ENCODE data around the gene ADAM15. TPM values are rescaled to one million over a fixed set of nuclear protein-coding genes. Genes with fewer than 3 reads are reported as not detected.

ADAM15 gene
- 186 and 209 TPM in 2 replicates for total RNA-seq

- no peaks in the 10 kb centered on the region for H3K27me3 ChIP-seq (ENCODE audit: control insufficient read depth, insufficient read depth, low read length)
- peak within 1 kb of the TSS; percentile 72 for H3K4me3 ChIP-seq (ENCODE audit: low read depth, low read length)
- TF ChIP-seq, protein P1, sequence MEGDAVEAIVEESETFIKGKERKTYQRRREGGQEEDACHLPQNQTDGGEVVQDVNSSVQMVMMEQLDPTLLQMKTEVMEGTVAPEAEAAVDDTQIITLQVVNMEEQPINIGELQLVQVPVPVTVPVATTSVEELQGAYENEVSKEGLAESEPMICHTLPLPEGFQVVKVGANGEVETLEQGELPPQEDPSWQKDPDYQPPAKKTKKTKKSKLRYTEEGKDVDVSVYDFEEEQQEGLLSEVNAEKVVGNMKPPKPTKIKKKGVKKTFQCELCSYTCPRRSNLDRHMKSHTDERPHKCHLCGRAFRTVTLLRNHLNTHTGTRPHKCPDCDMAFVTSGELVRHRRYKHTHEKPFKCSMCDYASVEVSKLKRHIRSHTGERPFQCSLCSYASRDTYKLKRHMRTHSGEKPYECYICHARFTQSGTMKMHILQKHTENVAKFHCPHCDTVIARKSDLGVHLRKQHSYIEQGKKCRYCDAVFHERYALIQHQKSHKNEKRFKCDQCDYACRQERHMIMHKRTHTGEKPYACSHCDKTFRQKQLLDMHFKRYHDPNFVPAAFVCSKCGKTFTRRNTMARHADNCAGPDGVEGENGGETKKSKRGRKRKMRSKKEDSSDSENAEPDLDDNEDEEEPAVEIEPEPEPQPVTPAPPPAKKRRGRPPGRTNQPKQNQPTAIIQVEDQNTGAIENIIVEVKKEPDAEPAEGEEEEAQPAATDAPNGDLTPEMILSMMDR (IDR thresholded peaks at IDR 0.05; ENCODE audit: insufficient read depth, low read length, poor library complexity, severe bottlenecking), result peak; percentile 80
- no peak for DNase-seq (ENCODE audit: low read depth)
- H3K36me3 ChIP-seq (ENCODE audit: control insufficient read depth, insufficient read depth, low read length), result no peaks in the 10 kb centered on the region
These were observed at the start of gene ADAM15 for GRCh38 chr1:155050560-155051341. Gene ADAM15 (plus strand): TSS chr1:155051316. CDS start chr1:155051387, 71 bp downstream.

GRCh38 chr1:155001425-155001674 is 49.8 kb upstream of the ADAM15 start:
- TF ChIP-seq, protein P1 (IDR thresholded peaks at IDR 0.05; ENCODE audit: insufficient read depth, low read length, poor library complexity, severe bottlenecking), result no peak
- no peak for DNase-seq (ENCODE audit: low read depth)

DNA sequence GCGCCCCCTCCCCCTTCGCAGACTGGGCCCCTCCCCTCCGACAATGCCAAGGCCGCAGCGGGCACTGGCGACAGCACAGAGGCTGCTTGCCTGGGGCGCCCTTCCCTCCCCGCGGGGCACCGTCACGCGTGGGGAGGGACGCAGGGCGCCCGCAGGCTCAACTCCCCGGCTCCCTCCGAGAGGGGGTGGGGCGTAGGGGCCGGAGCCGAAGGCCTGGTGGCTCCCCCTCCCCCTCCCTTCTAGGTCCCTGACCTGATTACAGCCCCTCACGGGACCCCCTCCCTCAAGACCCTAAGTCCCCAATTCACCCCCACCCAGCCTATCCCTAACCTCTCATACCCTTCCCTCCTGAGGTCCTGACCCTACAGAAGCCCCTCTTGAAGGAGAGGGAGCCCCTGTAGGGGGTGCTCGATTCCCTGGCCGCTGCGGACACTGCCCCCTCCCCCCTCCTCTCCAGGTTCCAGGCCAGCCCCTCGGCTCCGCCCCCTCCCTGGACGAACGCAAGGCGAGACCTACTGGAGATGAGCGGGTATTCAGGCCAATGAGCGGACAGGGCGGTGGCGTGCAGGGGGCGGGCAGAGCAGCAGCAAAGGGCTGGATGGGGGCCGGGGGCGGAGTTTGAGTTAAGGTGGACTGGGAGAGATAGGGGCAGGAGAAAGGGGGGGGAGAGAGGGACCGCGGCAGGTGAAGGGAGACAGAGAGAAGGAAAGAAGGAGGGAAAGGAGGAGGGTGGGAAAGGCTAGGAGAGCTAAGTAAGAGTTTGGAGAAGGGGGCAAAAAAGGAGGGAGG is 49.2 kb upstream of the ADAM15 start:
- Histone ChIP-seq H3K36me3 (ENCODE audit: control insufficient read depth, insufficient read depth, low read length) (no peaks in the 10 kb centered on the region), H3K27me3 (ENCODE audit: control insufficient read depth, insufficient read depth, low read length) (no peaks in the 10 kb centered on the region), H3K4me3 (ENCODE audit: low read depth, low read length) (peak overlapping the region; percentile 94)
- DNase-seq (ENCODE audit: low read depth), result peak; percentile 94
- TF ChIP-seq, protein P1 (IDR thresholded peaks at IDR 0.05; ENCODE audit: insufficient read depth, low read length, poor library complexity, severe bottlenecking), result peak; percentile 76

More at GRCh38 chr1:155001425-155001674, 49.8 kb upstream of the ADAM15 start:
- peak overlapping the region; percentile 94 for H3K4me3 ChIP-seq (ENCODE audit: low read depth, low read length)
- H3K36me3 ChIP-seq (ENCODE audit: control insufficient read depth, insufficient read depth, low read length), result no peaks in the 10 kb centered on the region
- H3K27me3 ChIP-seq (ENCODE audit: control insufficient read depth, insufficient read depth, low read length), result no peaks in the 10 kb centered on the region

DNA sequence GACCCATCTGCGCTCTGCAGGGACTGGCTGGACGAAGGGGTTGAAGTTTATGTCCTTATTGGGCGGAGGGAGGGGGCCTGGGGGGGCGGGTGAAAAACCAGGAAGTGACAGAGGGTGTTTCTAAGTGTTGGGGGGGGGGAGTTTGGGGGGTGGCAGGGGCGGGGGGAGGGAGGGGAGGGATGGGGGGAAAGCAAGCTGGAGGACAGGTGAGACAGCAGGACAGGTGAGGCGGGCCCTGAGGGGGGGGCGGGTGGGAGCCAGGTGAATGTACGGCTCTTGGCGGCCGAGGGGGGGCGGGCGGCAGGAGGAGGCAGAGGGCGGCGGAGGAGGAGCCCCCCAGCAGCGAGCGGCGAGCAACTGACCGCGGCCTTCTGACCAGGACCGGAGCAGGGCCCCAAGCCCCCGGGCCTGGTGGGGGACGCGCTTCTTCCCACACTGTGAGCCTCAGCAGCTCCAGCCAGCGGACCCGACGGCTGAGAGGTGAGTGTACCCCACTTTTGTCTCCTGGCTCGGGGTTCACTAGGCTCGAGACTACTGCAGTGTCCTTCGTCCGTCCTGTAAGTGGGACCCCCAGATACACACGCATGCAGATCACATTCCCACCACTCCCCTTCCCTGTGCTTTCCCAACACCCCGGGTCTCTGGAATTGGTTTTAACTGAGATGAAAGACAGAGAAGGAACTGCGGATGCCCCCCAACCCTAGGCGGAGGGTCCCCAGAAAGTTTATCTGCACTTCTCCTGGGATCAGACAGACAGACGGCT is 48.5 kb upstream of the ADAM15 start, which contains the start of gene ZBTB7B:
ZBTB7B (plus strand) TSS at position 339 of the 763 bp plus-strand sequence. CDS start 11,859 bp downstream, outside the sequence.
- TF ChIP-seq, protein P1 (IDR thresholded peaks at IDR 0.05; ENCODE audit: insufficient read depth, low read length, poor library complexity, severe bottlenecking), result no peak

GRCh38 chr1:155003227-155003765 is 47.8 kb upstream of the ADAM15 start:
- TF ChIP-seq, protein P1 (IDR thresholded peaks at IDR 0.05; ENCODE audit: insufficient read depth, low read length, poor library complexity, severe bottlenecking), result no peak
- Histone ChIP-seq H3K36me3 (ENCODE audit: control insufficient read depth, insufficient read depth, low read length) (no peaks in the 10 kb centered on the region), H3K27me3 (ENCODE audit: control insufficient read depth, insufficient read depth, low read length) (no peaks in the 10 kb centered on the region), H3K4me3 (ENCODE audit: low read depth, low read length) (peak overlapping the region; percentile 94)
- no peak for DNase-seq (ENCODE audit: low read depth)

More for the DNA sequence above, 48.5 kb upstream of the ADAM15 start, which contains the start of gene ZBTB7B:
- no peaks in the 10 kb centered on the region for H3K36me3 ChIP-seq (ENCODE audit: control insufficient read depth, insufficient read depth, low read length)
- no peaks in the 10 kb centered on the region for H3K27me3 ChIP-seq (ENCODE audit: control insufficient read depth, insufficient read depth, low read length)
- peak within 1 kb of the TSS; percentile 94 for H3K4me3 ChIP-seq (ENCODE audit: low read depth, low read length)
- DNase-seq (ENCODE audit: low read depth), result no peak

Measured in kidney epithelial cell (primary cell).